ENCODE measurements around the gene KCTD4. TPM values are rescaled to one million over a fixed set of nuclear protein-coding genes. Genes with fewer than 3 reads are reported as not detected.

KCTD4 gene
- total RNA-seq, 2 experiments from 2014 or later, result not detected

DNA sequence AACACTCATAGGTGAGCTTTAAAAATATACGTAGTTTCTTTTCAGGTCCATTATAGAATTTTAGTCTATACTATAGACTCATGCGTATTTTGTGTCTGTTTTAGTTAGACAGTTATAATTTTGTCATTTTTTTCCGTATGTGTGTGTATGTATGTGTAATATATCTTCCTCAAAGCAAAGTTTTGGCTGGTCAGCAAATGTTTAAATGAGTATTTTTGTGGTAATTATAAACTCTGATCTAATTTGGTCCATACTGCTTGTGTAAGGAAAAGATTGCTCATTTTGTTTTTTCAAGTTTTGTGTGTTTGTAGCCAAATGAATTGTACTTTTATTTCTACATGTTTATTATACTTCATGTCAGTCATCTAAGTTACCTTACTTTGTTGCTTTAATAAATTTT lies 20.5 kb downstream of the KCTD4 start:
- Mint-ChIP-seq H3K27ac (no peak overlapping the region), H3K9me3 (ENCODE audit: low read depth) (no peaks in the 10 kb centered on the region), H3K36me3 (peaks cover 12% of the 10 kb centered on the region), H3K4me1 (peaks cover 23% of the 10 kb centered on the region), H3K4me3 (no peak overlapping the region), H3K27me3 (no peaks in the 10 kb centered on the region)
- no peak for ATAC-seq
- DNase-seq, result no peak
- CTCF ChIA-PET, result no interaction called here

DNA sequence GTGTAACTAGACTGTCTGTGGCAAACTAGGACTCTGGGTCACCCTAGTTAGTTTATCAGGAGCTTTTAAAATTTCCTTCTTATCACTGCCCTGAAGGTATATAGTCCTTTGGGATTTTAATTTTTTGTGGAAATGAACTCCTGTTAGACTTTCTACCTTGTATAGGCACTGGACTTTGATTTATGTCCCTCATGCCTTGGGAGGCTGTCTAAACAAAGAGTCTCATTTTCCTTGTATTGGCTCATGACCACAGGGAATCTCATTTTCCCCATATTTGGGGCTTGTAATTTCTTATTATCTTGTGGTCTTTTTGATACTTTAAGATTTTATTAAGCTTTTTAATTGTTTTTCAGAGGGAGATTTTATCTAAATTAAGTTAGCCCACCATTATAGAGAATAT lies 21.4 kb downstream of the KCTD4 start:
- Mint-ChIP-seq H3K4me1 (peaks cover 23% of the 10 kb centered on the region), H3K27ac (no peak overlapping the region), H3K4me3 (no peak overlapping the region), H3K9me3 (ENCODE audit: low read depth) (no peaks in the 10 kb centered on the region), H3K27me3 (no peaks in the 10 kb centered on the region), H3K36me3 (peaks cover 16% of the 10 kb centered on the region)
- no peak for ATAC-seq
- CTCF ChIA-PET, result interaction anchor here (1.2 kb wide), 1 partner anchor 14 kb away, joined by 3 read pairs; no protein-coding TSS in a partner anchor
- DNase-seq, result no peak

DNA sequence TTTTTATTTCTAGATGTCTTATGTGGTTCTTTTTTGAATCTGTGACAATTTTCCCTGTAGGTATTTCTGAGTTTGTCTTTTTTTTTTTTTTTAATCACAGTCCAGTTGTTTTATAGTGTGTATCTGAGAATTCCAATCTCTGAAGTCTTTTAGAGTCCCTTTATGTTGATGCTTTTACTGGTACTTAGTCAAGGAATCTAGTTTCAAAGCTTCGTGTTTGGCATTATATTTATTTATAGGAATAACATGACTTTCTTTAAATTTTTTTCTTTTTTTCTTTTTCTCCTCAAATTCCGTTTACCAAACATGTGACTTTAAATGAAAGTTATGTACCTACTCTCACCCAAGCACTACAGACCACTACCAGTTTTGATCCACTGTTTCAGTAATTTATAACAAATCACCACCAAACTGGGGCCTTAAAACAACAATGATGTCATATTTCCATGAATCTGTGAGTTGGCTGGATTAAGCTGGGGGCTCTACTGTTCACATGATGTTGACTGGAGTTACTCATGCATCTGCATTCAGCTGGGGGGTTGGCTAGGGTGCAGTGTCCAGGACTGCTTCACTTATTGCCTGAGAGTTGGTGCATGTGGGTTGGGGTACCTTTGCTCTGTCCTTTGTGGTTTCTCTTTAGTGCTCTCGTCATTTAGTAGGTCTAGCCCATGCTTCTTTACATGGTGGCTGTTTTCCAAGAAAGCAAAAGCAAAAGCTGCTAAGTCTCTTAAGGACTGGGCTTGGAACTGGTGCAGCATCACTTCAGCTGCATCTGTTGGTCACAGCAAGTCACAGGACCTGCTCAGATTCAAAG lies 22.3 kb downstream of the KCTD4 start:
- peaks cover 23% of the 10 kb centered on the region for H3K4me1 Mint-ChIP-seq
- peak; percentile 68 for ATAC-seq
- H3K27ac Mint-ChIP-seq, result peak overlapping the region; percentile 17
- H3K36me3 Mint-ChIP-seq, result peaks cover 15% of the 10 kb centered on the region
- CTCF ChIA-PET, result interaction anchor here (1.2 kb wide), 1 partner anchor 15 kb away, joined by 3 read pairs; no protein-coding TSS in a partner anchor
- H3K4me3 Mint-ChIP-seq, result no peak overlapping the region
- no peaks in the 10 kb centered on the region for H3K27me3 Mint-ChIP-seq
- H3K9me3 Mint-ChIP-seq (ENCODE audit: low read depth), result no peaks in the 10 kb centered on the region
- DNase-seq, result peak; percentile 41

DNA sequence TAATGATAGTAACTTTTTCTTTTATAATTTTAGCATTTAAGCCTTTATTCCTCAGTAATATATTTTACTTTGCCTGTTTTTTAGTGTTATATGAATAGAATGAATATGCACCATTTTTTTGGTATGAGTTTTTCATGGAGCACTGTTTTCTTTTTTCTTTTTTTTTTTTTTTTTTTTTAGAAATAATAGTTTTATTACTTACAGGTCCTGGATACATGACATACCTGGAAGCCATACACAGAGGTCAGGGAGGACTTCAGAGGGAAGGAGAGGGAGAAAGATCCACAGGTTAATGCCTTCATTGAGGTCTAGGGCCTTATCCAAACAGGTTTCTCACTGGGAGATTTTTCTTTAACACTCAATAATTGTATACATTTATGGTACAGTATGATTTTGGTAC lies 26.4 kb downstream of the KCTD4 start:
- H3K4me1 Mint-ChIP-seq, result peaks cover 19% of the 10 kb centered on the region
- CTCF ChIA-PET, result no interaction called here
- H3K27me3 Mint-ChIP-seq, result no peaks in the 10 kb centered on the region
- H3K27ac Mint-ChIP-seq, result no peak overlapping the region
- H3K4me3 Mint-ChIP-seq, result no peak overlapping the region
- DNase-seq (no peak), ATAC-seq (no peak)
- peaks cover 23% of the 10 kb centered on the region for H3K36me3 Mint-ChIP-seq
- H3K9me3 Mint-ChIP-seq (ENCODE audit: low read depth), result no peaks in the 10 kb centered on the region

DNA sequence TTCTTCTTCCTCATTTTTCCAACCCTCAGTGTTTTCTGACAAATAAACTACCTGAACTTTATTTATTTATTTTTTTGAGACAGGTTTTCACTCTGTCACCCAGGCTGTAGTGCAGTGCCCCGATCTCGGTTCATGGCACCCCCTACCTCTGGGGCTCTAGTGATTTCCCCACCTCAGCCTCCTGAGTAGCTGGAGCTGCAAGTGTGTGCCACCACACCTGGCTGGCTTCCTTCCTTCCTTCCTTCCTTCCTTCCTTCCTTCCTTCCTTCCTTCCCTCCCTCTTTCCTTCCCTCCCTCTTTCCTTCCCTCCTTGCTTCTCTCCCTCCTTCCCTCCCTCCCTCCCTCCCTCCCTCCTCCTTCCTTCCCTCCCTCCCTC lies 32.3 kb downstream of the KCTD4 start:
- H3K9me3 Mint-ChIP-seq (ENCODE audit: low read depth), result no peaks in the 10 kb centered on the region
- H3K27ac Mint-ChIP-seq, result no peak overlapping the region
- peaks cover 6% of the 10 kb centered on the region for H3K4me1 Mint-ChIP-seq
- CTCF ChIA-PET, result no interaction called here
- no peak overlapping the region for H3K4me3 Mint-ChIP-seq
- H3K27me3 Mint-ChIP-seq, result no peaks in the 10 kb centered on the region
- H3K36me3 Mint-ChIP-seq, result peaks cover 15% of the 10 kb centered on the region
- no peak for DNase-seq
- ATAC-seq, result no peak

DNA sequence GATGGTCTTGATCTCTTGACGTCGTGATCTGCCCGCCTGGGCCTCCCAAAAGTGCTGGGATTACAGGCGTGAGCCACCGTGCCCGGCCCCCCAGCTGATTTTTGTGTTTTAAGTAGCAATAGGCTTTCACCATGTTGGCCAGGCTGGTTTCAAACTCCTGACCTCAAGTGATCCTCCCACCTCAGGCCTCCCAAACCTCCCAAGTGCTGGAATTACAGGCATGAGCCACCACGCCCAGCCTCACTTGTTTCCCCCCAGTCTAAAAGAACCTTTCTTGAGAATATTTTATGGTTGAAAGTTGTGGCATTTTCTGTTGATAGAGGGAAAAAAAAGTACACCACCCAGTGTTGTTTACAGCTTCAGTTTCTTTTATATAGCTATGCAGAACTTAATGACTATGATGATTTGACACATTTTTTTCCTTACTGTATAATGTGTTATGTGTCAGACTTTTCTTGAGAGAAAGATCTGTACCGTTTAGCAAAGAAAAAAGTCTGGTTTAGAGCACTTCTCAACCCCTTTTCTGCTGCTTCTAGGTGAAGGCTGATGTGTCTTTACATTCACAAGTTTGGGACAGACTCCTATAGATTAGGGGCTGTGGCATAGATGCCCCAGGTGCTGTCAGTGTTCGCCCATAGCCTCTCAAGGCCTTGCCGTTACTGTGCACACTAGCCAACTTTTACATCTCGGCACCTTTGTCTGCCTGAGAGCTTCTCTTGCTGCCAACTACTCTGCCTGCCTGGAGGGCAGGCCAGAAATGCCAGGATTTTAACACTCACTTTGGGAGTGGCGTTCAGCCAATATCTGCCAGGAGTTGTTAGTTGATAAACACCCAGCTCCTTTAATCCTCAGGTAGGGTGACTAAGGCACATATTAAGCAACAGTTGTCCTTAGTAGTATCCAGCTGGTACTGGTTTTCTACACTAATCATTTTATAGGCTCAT lies 33.0 kb downstream of the KCTD4 start:
- peaks cover 12% of the 10 kb centered on the region for H3K36me3 Mint-ChIP-seq
- ATAC-seq (no peak), DNase-seq (no peak)
- H3K27ac Mint-ChIP-seq, result no peak overlapping the region
- no peaks in the 10 kb centered on the region for H3K9me3 Mint-ChIP-seq (ENCODE audit: low read depth)
- CTCF ChIA-PET, result interaction anchor here (0.6 kb wide), 1 partner anchor 37 kb away, joined by 3 read pairs; no protein-coding TSS in a partner anchor
- no peak overlapping the region for H3K4me3 Mint-ChIP-seq
- H3K4me1 Mint-ChIP-seq, result peaks cover 3% of the 10 kb centered on the region
- H3K27me3 Mint-ChIP-seq, result no peaks in the 10 kb centered on the region

DNA sequence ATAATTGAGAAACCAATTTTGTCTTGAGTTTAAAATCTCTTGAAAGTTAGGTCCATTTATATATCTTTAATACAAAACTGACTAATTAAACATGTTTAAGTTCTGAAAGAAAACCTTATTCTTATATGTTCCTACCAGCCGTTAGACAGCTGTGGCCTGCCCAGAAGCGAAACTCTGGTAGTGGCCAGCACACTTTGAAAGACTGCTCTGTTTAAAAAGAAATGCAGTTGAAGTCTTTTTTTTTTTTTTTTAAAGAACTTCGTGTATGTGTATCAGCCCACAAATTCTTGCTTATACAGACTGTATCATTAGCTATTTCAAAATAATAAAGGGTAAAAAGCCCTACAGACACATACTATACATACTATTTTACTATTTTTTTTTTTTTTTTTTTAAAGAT lies 34.0 kb downstream of the KCTD4 start:
- H3K4me3 Mint-ChIP-seq, result no peak overlapping the region

DNA sequence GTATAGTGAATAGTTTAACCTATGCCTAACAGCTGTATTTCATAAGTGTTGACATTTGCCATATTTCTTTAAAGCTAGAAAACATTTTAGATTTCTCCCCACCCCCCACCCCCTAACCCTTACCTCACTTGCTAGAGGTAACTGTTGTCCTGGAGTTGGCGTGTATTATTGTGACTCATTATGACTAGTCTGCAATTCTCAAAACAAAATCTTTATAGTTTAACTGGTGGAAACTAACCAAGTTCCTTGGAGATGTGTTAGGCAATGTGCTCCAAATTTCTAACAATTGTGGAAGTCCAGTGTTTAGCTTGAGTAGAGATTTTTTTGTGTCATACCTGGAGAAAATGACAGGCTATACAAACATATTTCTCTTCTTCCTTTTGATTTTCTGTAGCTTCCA lies 38.0 kb downstream of the KCTD4 start:
- no peak overlapping the region for H3K4me3 Mint-ChIP-seq
- no peak for DNase-seq
- H3K36me3 Mint-ChIP-seq, result peaks cover 25% of the 10 kb centered on the region
- ATAC-seq, result no peak
- H3K4me1 Mint-ChIP-seq, result no peaks in the 10 kb centered on the region
- H3K27ac Mint-ChIP-seq, result no peak overlapping the region
- peaks cover 6% of the 10 kb centered on the region for H3K9me3 Mint-ChIP-seq (ENCODE audit: low read depth)
- no peaks in the 10 kb centered on the region for H3K27me3 Mint-ChIP-seq
- CTCF ChIA-PET, result interaction anchor here (1.0 kb wide), 1 partner anchor 10 kb away, joined by 3 read pairs; no protein-coding TSS in a partner anchor

More for the DNA sequence above, 34.0 kb downstream of the KCTD4 start:
- CTCF ChIA-PET, result interaction anchor here (1.4 kb wide), 1 partner anchor 10 kb away, joined by 5 read pairs; no protein-coding TSS in a partner anchor
- Mint-ChIP-seq H3K27me3 (no peaks in the 10 kb centered on the region), H3K9me3 (ENCODE audit: low read depth) (no peaks in the 10 kb centered on the region), H3K4me1 (peaks cover 3% of the 10 kb centered on the region), H3K36me3 (peaks cover 10% of the 10 kb centered on the region), H3K27ac (no peak overlapping the region)
- ATAC-seq (no peak), DNase-seq (no peak)

DNA sequence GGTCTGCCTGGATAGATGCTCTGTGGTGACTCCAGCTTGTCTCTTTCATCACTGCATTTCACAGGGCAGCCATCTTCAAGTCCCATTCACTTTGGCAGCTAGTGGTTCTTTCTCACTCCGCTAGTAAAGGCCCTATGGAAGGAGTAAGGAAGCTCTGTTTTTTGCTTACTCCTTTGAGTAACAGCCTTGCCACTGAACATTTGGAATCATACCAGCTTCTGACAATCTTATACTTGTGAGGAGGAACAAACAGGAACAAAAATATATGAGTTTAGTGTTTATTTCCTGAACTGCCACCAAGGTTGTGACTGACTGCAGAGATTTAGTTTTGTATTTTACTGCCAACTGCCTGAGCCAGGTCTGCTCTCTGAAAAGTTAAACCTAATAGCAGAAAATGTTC lies 38.7 kb downstream of the KCTD4 start:
- peaks cover 9% of the 10 kb centered on the region for H3K9me3 Mint-ChIP-seq (ENCODE audit: low read depth)
- no peak overlapping the region for H3K4me3 Mint-ChIP-seq
- no peaks in the 10 kb centered on the region for H3K27me3 Mint-ChIP-seq
- ATAC-seq (no peak), DNase-seq (no peak)
- H3K4me1 Mint-ChIP-seq, result no peaks in the 10 kb centered on the region
- CTCF ChIA-PET, result interaction anchor here (1.0 kb wide), 1 partner anchor 10 kb away, joined by 3 read pairs; no protein-coding TSS in a partner anchor
- H3K36me3 Mint-ChIP-seq, result peaks cover 30% of the 10 kb centered on the region
- no peak overlapping the region for H3K27ac Mint-ChIP-seq

DNA sequence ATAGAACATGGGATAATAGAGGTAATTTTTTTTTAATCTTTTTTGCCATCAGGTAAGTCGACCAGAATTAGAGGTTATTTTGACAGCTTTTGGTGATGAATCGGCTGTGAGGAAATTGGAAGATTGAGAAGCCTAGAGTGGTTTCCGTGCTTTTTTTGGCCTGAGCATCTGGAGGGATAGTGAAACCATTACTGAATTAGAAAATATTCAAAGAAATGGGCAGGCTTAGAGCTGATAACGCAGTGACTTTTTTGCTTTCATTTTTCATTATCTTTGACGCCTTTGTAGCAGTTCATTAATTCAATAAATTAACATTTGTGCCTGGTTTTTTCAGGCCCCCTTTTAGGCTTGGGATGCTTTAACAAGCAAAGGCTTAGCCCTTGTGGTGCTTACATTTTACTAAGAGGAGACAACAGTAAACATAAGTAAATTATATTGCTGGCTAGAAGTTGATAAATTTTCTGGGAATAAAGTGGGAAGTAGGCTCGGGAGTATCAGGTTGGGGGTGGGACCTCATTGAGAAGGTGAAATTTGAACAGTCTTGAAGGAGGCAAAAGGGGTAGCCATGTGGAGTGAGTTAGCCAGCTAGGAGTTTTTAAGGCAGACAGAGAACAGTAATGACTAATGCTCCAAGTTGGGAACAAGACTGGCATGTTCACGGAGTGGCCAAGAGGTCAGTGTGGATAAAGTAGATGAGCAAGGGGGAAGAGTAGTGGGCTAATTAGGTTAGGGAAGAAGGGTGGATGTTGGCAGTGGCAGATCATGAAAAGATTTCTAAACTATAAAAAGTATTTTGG lies 44.1 kb downstream of the KCTD4 start:
- H3K4me1 Mint-ChIP-seq, result no peaks in the 10 kb centered on the region
- DNase-seq, result no peak
- H3K9me3 Mint-ChIP-seq (ENCODE audit: low read depth), result peaks cover 12% of the 10 kb centered on the region
- H3K4me3 Mint-ChIP-seq, result no peak overlapping the region
- CTCF ChIA-PET, result interaction anchor here (1.4 kb wide), 1 partner anchor 10 kb away, joined by 5 read pairs; no protein-coding TSS in a partner anchor
- H3K27ac Mint-ChIP-seq, result no peak overlapping the region
- H3K27me3 Mint-ChIP-seq, result no peaks in the 10 kb centered on the region
- H3K36me3 Mint-ChIP-seq, result peaks cover 49% of the 10 kb centered on the region
- ATAC-seq, result no peak

DNA sequence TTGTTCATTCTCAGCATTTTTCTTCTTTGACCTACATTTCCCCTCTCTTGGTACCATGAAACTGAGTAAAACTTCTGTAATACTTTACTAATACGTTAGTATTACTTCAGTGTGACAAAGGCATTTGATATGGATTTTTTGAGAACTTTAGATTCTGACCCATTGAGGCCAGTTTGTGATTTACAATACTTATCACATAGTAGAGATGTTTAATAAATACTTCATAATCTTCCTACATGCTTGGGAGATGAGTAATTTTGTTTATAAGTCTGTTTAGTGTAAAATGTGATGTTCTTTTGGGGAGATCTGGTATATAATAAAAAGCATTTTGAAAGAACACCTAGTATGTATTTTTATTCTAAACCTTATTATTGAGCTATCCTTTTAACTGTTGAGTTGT lies 50.9 kb downstream of the KCTD4 start:
- Mint-ChIP-seq H3K36me3 (peaks cover 13% of the 10 kb centered on the region), H3K27me3 (no peaks in the 10 kb centered on the region), H3K4me3 (no peak overlapping the region), H3K27ac (no peak overlapping the region), H3K4me1 (peaks cover 3% of the 10 kb centered on the region), H3K9me3 (ENCODE audit: low read depth) (no peaks in the 10 kb centered on the region)
- ATAC-seq (no peak), DNase-seq (no peak)
- CTCF ChIA-PET, result interaction anchor here (0.8 kb wide), 1 partner anchor 103 kb away, joined by 3 read pairs; no protein-coding TSS in a partner anchor

DNA sequence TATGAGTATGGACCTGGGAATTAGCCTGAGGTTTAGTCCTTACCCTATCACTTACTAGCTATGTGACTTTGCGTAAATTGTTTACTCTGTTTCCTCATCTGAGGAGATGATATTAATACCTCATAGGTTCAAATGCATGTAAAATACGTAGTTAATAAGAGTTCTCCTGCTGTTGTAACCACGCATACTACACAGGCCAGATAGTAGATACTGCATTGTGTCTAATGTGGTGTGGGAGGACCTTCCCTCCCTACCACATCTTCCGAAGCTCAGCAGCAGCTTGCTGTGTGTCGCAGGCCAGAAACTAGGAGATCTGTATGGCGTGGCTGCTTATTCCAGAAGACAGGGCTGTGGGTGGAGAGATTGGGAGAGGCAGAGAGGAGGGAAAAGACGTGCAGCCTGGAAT lies 57.5 kb downstream of the KCTD4 start:
- Mint-ChIP-seq H3K9me3 (ENCODE audit: low read depth) (no peaks in the 10 kb centered on the region), H3K4me3 (no peak overlapping the region), H3K36me3 (peaks cover 17% of the 10 kb centered on the region), H3K4me1 (peaks cover 3% of the 10 kb centered on the region), H3K27me3 (no peaks in the 10 kb centered on the region), H3K27ac (no peak overlapping the region)
- DNase-seq, result no peak
- no peak for ATAC-seq
- CTCF ChIA-PET, result no interaction called here

All from activated CD8-positive, alpha-beta memory T cell treated with anti-CD3 and anti-CD28 coated beads, Interleukin-2, amount 10 ng/mL, durations not matched to agents 7 days and 5 days (primary cell).